ENCODE results near the gene FOSB.
"Not testable (repeated sequence)": the region's sequence is repeated elsewhere in the genome, so short reads cannot be mapped to it uniquely, and the experiment has no call there.

Gene FOSB

DNA sequence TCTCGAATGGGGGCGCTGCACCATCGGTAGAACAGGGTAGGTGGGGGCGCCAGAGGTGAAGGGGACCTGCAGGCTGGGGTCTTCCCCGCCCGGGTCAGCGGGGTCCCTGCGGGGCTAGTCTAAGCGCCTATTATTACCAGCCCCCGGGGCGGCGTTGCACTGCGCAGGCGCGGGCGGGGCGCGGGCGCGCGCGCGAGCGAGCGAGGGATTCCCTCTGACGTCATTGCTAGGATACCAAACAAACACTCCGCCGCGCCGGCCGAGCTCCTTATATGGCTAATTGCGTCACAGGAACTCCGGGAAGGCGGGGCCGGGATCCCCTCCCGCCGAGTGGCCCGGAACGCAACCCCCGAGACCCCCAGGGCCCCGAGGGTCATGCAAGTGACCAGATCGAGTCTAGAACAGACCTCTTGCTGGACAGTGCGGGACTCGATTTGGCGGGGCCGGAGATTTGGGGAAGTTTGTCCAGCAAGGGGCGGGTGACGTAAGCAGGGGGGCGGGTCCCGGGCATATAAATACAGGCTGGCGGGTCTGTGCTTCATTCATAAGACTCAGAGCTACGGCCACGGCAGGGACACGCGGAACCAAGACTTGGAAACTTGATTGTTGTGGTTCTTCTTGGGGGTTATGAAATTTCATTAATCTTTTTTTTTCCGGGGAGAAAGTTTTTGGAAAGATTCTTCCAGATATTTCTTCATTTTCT lies at the start of gene FOSB:
Gene FOSB (plus strand): TSS at position 541 of the 703 bp plus-strand sequence. CDS start 591 bp downstream, outside the sequence.
- DNase-seq: peak; percentile 79

DNA sequence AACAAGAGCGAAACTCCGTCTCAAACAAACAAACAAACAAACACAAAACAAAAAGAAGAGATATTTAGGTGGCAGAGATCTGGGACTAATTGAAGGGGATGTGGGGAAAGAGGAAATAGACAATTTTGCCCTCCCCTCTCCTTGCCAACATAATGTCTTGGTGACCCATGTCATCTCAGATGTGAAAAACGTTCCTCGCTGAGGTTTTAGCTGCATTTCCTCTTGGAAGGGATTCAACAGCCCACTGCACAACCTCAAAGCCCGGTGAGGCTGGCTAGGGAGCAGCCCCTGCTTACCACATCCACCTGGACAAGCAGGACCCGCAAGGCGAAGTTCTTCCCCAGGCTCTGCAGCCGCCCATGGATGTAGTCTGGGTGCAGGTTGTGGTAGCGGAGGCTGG lies 49.0 kb upstream of the FOSB start:
- no peak for DNase-seq

DNA sequence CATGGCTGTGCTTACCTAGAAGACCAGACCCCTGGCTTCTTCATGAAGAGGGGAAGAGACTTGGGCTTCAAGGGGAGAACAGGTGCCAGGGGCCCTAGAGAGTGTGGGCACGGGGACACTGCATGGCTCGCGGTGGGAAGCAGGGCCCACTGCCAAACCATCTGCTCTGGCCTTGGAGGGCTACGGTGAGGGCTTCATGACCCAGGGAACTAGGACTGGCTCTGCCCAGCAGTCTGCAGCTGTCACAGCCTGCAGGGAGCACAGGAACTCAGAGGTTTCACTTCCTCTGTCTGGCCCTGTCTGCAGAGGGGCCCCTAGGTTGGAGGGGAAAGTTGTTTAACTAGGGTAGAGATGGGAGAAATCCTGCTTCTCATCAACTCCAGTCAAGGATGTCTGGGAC lies 48.4 kb upstream of the FOSB start:
- no peak for DNase-seq

DNA sequence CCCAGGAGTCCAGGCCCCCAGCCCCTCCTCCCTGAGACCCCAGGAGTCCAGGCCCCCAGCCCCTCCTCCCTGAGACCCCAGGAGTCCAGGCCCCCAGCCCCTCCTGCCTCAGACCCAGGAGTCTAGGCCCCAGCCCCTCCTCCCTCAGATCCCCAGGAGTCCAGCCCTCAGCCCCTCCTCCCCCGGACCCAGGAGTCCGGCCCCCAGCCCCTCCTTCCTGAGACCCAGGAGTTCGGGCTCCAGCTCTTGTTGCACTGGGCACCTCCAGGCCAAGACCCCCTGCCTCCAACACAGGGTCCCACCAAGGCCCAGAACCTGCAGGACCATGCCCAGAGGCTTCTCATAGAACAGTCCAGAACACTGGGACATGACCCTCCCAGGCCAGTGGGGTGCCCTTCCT lies 47.9 kb upstream of the FOSB start:
- no peak for DNase-seq

DNA sequence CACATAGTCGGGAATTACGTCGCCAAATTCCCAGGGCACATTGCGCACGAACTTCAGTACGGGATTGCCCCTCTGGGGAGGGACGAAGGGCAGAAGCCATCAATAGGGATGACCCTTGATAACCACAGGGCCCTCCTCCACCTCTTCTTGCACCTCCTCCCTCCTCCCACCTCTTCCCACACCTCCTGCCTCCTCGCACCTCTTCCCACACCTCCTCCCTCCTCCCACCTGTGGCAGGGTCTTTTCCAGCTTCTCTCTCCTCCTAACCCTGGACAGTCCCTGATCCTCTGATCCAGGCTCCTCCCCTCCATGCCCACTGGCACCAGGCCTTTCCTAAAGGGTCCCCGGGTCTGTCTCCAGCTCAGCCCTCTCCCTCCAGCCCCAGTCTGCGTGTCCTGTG lies 47.4 kb upstream of the FOSB start:
- DNase-seq: no peak

DNA sequence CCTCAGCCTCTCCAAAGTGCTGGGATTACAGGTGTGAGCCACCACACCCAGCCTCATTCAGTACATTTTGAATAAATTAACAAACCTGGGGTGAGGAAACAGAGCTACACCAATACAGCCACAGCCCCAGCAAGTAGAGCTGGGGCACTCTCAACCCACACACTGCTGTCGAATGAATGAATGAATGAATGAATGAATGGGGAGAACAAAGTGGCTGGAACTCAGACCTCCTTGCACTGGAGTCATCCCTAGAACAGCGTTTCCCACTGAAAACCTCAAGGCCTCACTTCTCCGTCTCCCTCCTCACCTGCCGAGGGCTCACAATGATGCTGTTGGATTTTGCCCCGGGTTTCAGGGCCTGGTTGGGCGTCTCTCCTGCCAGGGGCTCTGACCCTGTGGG lies 46.9 kb upstream of the FOSB start:
- no peak for DNase-seq

DNA sequence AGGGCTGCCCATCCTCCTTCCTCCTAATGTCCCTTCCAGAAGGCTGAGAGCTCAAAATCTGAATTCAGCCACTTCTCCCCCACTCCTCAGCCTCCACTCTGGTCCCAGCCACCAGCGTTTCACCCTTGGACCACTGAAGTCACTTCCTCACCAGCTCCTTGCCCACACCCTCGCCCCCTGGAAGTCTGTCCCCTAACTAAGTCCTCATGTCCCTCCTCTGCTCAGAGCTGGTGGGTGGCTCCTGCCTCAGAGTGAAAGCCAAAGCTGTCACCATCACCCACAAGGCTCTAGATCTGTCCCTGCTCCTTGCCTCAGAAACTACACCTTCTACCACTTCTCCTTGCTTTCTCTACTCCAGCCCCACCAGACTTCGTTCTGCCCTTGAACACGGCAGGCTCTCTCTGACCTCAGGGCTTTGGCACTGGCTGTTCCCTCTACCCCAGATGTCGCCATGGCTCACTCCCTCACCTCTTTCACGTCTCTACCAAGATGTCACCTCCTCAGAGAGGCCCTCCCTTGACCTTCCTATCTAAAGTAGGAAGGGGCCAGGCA lies 45.8 kb upstream of the FOSB start:
- DNase-seq: no peak

DNA sequence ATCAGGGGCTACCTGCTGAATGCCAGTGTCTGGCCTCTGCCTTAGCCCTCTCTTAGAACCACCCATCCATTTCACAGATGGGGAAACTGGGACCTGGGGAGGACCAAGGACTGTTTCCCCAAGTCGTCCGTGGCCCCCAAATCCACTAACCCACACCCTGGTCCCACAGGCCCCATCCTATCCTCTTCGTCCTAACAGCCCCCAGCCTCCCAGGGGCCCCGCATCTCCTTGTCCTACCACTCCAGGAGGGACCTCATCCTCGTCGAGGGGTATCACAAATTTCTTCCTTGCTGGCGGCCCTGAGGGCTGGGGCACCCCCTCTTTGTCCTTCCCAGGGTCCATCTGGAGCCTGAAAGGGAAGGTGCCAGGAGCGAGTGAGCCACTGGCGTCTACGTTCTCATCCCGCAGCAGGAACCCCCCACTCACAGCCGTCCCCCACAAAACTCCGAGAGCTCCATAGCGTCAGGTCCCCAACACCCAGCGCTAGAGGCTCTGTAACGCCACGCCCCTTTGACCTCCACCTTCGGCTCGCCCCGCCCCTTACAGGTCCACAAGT lies 44.7 kb upstream of the FOSB start:
- no peak for DNase-seq

DNA sequence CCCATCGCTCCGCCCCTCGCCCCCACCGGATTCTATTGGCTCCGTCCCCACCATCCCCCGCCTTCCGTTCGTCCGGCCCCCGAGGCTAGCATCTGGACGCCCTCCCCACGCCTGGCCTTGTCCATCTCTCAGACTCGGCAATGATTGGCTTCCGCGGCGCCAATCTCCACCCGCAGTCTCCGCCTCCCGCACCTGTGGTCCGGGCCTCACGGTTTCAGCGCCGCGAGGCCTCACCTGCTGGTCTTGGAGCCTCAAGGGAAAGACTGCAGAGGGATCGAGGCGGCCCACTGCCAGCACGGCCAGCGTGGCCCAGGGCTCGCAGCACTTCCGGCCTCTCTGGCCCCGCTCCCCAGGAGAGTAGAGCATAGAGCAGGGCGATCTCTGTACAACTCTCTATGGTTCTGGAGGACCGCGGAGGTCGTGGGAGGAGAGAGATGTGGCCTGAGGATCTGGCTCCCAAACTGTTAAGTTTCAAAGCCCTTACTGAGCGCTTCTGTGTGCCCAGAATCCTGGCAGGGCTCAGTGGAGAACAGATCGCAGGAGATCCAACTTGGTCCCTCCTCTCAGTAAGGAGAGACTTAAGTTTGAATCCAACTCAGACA lies 44.1 kb upstream of the FOSB start, which contains the start of gene ERCC1:
Gene ERCC1 (minus strand): TSS at position 329 of the 602 bp plus-strand sequence. CDS start 543 bp downstream, outside the sequence.
- DNase-seq: peak; percentile 95

DNA sequence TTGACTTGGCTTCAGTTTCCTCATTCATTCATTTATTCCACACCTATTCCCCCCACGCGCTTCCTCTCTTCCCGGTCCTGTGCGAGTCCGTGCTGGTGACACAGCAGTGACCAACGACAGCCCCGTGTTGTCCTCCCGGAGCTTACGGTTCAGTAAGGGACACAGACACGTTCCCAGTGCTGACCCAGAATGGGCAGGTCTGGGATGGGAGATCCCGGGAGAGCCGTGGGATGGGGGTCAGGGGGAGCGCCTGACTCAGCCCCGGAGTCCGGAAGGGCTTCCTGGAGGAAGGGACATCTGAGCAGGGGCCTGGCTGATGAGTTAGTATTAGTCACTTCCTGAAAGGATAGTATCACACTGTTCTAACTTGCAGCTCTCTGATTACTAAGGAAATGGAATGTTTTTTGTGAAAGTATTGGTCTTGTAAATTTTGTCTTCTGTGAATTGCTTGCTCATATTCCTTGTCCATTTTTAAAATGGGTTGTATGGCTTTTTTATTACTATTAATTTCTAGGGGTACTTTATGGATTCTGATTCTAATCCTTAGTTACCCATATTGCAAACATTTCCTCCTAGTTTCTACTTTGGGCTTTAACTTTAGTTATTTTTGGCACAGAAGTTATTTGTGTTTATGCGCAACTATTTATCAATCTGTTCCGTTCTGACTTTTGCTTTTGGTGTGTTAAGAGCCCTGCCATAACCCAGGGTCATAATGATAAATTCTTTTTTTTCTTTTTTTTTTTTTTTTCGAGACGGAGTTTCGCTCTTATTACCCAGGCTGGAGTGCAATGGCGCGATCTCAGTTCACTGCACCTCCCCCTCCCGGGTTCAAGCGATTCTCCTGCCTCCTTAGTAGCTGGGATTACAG lies 43.4 kb upstream of the FOSB start:
- peak; percentile 95 for DNase-seq

DNA sequence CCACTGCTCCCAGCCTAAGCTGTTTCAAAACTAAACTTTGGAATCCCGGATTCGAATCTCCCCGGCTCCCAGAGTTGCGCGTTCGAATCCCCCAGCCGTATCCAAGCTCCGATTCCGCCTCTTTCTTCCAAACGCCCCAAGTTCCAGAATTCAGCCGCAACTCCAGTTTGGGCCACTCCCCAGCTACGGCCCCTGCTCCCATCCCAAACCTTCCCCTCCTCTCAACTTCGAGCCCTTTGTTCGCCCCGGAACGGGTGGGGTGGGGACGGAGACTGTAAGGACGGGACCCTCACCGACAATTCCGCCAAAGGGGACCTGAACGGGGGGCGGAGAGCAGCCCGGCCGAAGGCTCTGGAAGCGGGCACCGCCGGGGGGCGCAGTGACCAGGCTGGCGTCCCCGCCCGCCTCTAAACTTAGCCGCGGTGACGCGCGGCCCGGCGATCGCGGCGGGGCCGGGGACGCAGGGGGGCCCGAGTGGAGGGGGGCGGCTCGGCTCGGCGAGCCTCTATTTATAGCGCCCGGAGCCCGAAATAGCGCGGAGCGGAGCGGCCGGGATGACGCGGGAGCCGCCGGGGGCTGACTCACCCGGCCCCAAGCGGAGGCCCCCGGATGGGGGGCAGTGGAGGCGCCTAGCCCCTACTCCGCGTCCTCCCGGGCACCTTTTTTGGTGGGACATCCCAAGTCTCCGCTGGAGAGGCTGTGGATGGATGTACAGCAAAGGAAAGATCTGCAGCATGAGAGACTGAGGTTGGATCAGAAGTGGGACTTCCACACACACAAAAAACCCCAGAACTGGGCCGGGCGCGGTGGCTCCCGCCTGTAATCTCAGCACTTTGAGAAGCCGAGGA lies 39.2 kb upstream of the FOSB start:
- no peak for DNase-seq

DNA sequence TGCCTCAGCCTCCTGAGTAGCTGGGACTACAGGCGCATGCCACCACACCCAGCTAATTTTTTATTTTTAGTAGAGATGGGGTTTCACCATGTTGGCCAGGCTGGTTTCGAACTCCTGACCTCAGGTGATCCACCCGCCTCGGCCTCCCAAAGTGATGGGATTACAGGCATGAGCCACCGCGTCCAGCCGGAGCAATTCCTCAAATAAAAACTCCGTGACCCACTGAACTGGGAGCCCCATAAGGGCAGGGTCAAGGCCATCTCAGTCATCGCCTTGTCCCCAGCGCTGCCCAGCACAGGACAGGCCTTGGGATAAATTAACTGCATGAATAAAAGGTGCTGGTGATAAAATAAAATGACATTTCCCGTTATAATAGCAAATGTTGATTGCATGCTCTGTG lies 37.9 kb upstream of the FOSB start:
- DNase-seq: not testable (repeated sequence)

DNA sequence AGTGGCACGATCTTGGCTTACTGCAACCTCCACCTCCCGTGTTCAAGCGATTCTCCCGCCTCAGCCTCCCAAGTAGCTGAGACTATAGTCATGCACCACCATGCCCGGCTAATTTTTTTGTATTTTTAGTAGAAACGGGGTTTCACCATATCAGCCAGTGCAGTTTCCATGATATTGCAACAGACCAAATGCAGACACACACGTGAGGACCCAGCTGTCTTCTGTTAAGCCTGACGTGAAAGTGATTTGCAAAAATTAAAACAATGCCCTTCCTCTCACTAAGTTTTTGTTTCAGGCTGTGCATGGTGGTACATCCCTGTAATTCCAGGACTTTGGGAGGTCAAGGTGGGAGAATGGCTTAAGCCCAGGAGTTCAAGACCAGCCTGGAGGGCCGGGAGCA lies 36.8 kb upstream of the FOSB start:
- not testable (repeated sequence) for DNase-seq

DNA sequence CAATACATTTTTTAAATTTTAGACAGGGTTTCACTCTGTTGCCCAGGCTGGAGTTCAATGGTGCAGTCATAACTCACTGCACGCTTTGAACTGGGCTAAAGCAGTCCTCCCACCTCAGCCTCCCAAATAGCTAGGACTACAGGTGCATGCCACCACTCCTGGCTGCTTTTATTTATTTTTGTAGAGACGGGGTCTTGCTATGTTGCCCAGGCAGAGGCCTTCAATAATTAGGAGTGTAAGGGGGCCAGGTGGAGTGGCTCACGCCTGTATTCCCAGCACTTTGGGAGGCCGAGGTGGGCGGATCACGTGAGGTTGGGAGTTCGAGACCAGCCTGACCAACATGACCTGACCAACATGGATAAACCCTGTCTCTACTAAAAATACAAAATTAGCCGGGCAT lies 35.3 kb upstream of the FOSB start:
- not testable (repeated sequence) for DNase-seq

DNA sequence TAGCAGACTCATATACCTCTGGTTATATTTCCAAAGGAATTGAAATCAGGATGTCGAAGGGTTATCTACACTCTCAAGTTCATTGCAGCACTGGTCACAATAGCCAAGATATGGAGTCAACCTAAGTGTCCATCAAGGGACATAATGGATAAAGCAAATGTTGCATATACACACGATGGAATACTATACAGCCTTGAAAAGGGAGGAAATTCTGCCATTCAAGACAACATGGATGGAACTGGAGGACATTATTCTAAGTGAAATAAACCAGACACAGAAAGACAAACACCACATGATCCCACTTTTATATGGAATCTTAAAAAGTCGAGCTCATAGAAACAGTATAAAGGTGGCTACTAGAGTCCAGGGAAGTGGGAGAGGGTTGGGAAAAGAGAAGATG lies 30.5 kb upstream of the FOSB start:
- no peak for DNase-seq

DNA sequence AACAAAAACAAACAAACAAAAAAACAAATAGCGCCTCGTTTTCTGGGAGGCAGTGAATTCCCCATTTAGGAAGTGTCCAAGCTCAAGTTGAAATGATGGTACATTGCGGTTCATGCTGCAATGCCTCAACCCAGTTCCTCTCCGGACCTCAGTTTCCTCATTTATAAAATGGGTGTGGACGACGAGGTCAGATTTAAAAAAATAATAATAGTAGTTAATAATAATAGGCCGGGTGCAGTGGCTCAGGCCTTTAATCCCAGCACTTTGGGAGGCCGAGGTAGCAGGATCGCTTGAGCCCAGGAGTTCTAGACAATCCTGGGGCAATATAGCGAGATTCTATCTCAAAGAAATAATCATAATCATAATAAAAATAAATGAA lies 28.6 kb upstream of the FOSB start:
- no peak for DNase-seq

DNA sequence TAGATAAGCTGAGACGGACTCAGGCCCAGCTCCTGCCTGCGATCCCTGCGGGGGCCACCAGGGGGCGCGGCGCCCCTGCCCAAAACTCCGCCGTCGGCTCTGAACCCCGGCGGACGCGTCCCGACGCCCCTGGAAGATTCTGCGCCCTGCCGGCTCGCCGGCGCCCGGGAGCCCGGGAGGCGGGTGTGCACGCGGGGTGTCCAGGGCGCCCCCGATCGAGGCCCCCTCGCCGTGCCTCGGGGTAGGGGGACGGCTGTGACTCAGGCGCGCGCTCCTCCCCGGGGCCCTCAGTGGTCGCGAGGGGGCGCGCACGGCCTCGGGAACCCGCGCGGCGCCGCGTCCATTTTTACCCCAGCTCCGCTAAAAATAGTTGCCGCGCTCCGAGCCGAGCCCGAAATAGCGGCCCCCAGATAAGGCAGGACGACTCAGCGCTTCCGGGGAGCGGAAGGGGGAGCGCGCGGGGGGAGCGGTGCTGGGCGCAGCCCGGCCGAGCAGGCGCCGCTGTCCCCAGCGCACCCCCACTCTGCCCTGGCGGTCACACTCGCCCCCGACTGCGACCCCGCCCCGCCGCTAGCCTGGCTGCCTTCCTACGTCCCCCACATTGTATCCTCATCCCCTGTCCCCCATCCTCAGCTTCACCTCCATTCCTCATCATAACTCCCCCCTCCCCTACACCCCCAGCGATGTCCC lies 28.1 kb upstream of the FOSB start:
- DNase-seq: peak; percentile 78

DNA sequence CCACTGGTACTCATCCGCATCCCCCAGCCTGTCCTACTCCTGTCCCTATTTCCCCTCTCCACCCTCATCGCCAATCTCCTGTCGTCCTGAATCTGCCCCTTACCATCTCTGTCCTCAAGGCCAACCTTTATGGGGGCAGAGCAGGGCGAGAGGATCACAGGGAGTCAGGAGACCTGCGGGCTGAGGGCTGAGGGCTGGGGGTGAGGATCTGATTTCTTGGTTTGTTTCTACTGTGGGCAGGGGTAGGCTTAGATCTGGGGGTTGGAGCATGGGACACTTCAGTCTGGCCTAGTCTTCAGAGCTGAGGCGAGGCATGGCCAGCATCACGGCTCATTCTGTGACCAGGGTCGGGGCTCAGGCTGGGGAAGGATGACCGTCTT lies 27.5 kb upstream of the FOSB start:
- no peak for DNase-seq

DNA sequence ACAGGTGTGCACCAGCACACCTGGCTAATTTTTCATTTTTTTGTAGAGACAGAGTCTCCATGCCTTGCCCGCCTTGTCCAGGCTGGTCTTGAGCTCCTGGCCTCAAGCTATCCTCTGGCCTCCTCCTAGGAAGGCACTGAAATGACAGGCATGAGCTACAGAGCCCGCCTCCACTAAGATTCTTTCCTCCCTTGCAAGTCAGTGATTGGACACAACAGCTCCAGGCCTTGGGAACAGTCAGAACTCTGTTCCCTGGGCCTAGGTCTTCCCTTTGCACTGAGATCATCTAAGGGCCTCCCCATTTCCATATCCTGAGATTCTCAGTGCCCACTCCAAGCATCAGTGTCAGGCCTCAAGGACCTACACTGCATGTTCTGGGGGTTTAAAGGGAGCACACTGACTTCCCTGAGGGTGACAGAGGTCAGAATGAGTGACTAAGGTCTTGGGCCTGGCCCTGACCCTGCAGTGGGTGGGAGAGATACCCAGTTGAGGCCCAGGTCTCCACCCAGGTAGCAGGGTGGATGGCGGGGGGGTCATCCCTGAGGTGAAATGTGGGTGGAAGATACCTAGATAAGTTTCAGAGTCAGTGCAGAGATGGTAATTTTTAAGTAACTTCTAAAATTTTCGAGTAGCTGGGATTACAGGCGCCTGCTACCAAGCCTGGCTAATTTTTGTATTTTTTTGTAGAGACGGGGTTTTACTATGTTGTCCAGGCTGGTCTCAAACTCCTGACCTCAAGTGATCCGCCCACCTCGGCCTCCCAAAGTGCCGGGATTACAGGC lies 26.7 kb upstream of the FOSB start:
- DNase-seq: peak; percentile 61

DNA sequence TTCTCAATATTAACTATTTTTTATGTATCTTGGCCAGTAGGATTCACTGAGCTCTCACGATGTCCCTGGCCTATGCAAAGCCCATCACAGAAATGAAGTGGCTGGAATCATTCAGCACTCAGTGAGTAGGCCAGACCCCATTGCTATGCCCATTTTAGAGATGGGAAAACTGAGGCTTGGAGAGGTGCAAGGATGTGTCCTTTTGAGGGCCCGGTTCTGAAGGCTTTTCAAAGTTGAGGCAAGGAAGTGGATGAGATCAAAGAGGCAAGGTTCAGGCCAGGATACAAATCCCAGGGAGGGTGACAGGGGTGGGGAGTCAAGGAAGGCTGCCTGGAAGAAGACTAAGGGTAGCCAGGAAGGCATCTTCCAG lies 25.4 kb upstream of the FOSB start:
- DNase-seq: no peak
